HL-60 (cell line): ENCODE data around the gene RCCD1.

Experiments used
- POLR2AphosphoS5 ChIP-seq: IDR thresholded peaks from 2 replicates; pipeline ENCODE4 v1.6.1; 2012; ENCODE audit warnings: low read depth
- TF ChIP-seq, protein P1 (sequence below): IDR thresholded peaks from one replicate; pipeline ENCODE4 v1.5.1; 2011; ENCODE audit warnings: low read length, control low read depth, inconsistent platforms; ENCODE audit not compliant: insufficient read depth
- TF ChIP-seq, protein P2 (sequence below): IDR thresholded peaks from 2 replicates; pipeline ENCODE4 v1.6.1; 2012; ENCODE audit warnings: low read depth; ENCODE audit not compliant: insufficient replicate concordance

DNA sequence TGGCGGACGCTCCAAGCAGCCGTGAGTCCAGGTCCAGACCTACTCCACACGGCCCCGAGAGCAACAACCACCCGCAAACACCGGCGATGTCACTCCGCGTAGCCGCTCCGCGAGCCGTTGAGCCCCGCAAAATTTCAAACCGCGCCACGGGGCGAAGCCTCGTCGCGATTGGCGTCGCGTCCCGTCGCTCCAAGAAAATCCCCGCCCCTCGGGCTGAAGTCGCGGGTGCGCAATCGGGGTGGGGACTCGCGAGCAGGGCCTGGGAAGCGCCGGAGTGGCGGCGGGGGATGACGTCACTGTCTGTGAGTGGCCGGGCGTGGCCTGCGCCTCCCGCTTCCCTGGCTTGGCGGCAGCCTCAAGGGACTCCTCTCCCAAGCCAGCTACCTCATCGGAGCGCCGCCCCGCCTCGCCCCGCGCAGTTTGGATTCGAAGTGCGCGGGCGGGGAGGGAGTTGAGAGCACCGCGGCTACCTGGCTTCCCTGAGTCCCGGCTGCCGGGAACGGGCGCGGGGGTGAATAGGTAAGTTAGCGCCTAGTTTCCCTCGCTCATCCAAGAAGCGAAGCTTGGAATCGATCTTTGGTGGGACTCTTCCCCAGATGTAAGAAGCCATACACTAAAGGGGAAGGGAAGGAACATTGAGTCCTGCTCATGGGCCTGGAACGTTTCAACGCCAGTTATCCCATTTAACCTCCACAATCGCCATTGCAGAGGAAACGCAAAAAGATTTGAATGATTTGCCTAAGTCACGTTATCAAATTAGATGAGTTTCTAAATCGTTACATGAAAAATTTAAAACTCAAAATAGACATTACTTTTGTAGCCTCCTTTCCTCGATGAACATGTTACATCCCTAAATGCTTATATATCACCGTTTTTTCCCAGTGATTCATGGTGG is 40.0 kb downstream of the RCCD1 start, which contains the start of gene PRC1:
- peak; percentile 93 for TF ChIP-seq POLR2AphosphoS5
- TF ChIP-seq, protein P1, sequence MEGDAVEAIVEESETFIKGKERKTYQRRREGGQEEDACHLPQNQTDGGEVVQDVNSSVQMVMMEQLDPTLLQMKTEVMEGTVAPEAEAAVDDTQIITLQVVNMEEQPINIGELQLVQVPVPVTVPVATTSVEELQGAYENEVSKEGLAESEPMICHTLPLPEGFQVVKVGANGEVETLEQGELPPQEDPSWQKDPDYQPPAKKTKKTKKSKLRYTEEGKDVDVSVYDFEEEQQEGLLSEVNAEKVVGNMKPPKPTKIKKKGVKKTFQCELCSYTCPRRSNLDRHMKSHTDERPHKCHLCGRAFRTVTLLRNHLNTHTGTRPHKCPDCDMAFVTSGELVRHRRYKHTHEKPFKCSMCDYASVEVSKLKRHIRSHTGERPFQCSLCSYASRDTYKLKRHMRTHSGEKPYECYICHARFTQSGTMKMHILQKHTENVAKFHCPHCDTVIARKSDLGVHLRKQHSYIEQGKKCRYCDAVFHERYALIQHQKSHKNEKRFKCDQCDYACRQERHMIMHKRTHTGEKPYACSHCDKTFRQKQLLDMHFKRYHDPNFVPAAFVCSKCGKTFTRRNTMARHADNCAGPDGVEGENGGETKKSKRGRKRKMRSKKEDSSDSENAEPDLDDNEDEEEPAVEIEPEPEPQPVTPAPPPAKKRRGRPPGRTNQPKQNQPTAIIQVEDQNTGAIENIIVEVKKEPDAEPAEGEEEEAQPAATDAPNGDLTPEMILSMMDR, result no peak
- TF ChIP-seq, protein P2, sequence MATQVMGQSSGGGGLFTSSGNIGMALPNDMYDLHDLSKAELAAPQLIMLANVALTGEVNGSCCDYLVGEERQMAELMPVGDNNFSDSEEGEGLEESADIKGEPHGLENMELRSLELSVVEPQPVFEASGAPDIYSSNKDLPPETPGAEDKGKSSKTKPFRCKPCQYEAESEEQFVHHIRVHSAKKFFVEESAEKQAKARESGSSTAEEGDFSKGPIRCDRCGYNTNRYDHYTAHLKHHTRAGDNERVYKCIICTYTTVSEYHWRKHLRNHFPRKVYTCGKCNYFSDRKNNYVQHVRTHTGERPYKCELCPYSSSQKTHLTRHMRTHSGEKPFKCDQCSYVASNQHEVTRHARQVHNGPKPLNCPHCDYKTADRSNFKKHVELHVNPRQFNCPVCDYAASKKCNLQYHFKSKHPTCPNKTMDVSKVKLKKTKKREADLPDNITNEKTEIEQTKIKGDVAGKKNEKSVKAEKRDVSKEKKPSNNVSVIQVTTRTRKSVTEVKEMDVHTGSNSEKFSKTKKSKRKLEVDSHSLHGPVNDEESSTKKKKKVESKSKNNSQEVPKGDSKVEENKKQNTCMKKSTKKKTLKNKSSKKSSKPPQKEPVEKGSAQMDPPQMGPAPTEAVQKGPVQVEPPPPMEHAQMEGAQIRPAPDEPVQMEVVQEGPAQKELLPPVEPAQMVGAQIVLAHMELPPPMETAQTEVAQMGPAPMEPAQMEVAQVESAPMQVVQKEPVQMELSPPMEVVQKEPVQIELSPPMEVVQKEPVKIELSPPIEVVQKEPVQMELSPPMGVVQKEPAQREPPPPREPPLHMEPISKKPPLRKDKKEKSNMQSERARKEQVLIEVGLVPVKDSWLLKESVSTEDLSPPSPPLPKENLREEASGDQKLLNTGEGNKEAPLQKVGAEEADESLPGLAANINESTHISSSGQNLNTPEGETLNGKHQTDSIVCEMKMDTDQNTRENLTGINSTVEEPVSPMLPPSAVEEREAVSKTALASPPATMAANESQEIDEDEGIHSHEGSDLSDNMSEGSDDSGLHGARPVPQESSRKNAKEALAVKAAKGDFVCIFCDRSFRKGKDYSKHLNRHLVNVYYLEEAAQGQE, result no peak
